Bronchial epithelial cell (primary cell): ENCODE data around the gene ZNF692. TPM values are rescaled to one million over a fixed set of nuclear protein-coding genes. Genes with fewer than 3 reads are reported as not detected.
"Not testable (repeated sequence)": the region's sequence is repeated elsewhere in the genome, so short reads cannot be mapped to it uniquely, and the experiment has no call there.

Experiments
- DNase-seq: peaks from one replicate; pipeline ENCODE4 v3.0.0-alpha.2; 2010; ENCODE audit warnings: low read depth
- FAIRE-seq: peaks from 2 replicates; lab custom pipeline; 2011; peaks lifted over from hg19 to GRCh38; lab: Jason Lieb, UNC
- H3K27me3 ChIP-seq: 2 replicates; pipeline ENCODE4 v1.5.1; 2011; ENCODE audit warnings: low read length; ENCODE audit not compliant: control insufficient read depth, insufficient read depth
- H3K36me3 ChIP-seq: 2 replicates; pipeline ENCODE4 v1.5.1; 2011; ENCODE audit warnings: low read length; ENCODE audit not compliant: control insufficient read depth, insufficient read depth
- H3K4me3 ChIP-seq: 2 replicates; pipeline ENCODE4 v1.5.1; 2011; ENCODE audit warnings: mild to moderate bottlenecking, low read depth, low read length, control low read depth
- CTCF ChIP-seq: IDR thresholded peaks from 2 replicates; pipeline ENCODE4 v1.5.1; 2011; ENCODE audit warnings: mild to moderate bottlenecking, moderate library complexity, low read length, control low read depth, inconsistent platforms; ENCODE audit not compliant: insufficient read depth, severe bottlenecking
- total RNA-seq: library from RNA; depleted of rRNA; stranded (reverse); fragments of >200 nt; gene quantifications from 2 replicates; pipeline ENCODE4 v1.2.1, GENCODE V29; 2014

ZNF692 gene
- total RNA-seq, 1 donor from 2014 or later = 19.7 TPM

- DNase-seq (peak; percentile 80), FAIRE-seq (no peak)
- Histone ChIP-seq H3K36me3 (no peaks in the 10 kb centered on the region), H3K27me3 (no peaks in the 10 kb centered on the region), H3K4me3 (peak overlapping the region; percentile 96)
- TF ChIP-seq CTCF = no peak
Observed at GRCh38 chr1:248838357-248839167, 20.3 kb downstream of the ZNF692 start.

GRCh38 chr1:248837781-248838356 is 21.0 kb downstream of the ZNF692 start, which contains the start of gene ZNF672:
Gene ZNF672, plus strand, starts transcription at chr1:248838224. Its CDS starts 9,051 bp downstream, at chr1:248847275.
- no peak for TF ChIP-seq CTCF
- Histone ChIP-seq H3K36me3 (no peaks in the 10 kb centered on the region), H3K4me3 (peak within 1 kb of the TSS; percentile 96), H3K27me3 (no peaks in the 10 kb centered on the region)
- DNase-seq (peak; percentile 89), FAIRE-seq (no peak)

GRCh38 chr1:248837045-248837780 is 21.7 kb downstream of the ZNF692 start:
- peak overlapping the region; percentile 96 for H3K4me3 ChIP-seq
- no peaks in the 10 kb centered on the region for H3K27me3 ChIP-seq
- FAIRE-seq (no peak), DNase-seq (no peak)
- no peak for TF ChIP-seq CTCF
- no peaks in the 10 kb centered on the region for H3K36me3 ChIP-seq

GRCh38 chr1:248834343-248834940 is 24.4 kb downstream of the ZNF692 start:
- no peak for FAIRE-seq
- Histone ChIP-seq H3K36me3 (no peaks in the 10 kb centered on the region), H3K4me3 (no peak overlapping the region), H3K27me3 (no peaks in the 10 kb centered on the region)
- no peak for DNase-seq
- TF ChIP-seq CTCF = no peak

- no peak overlapping the region for H3K4me3 ChIP-seq
- no peaks in the 10 kb centered on the region for H3K27me3 ChIP-seq
- DNase-seq (no peak), FAIRE-seq (no peak)
- TF ChIP-seq CTCF = no peak
- no peaks in the 10 kb centered on the region for H3K36me3 ChIP-seq
Observed at GRCh38 chr1:248831842-248832241, 27.0 kb downstream of the ZNF692 start.

- not testable (repeated sequence) for FAIRE-seq, H3K36me3 ChIP-seq, H3K4me3 ChIP-seq, DNase-seq, H3K27me3 ChIP-seq
Observed at GRCh38 chr1:248830718-248831017, 28.2 kb downstream of the ZNF692 start.
